Subcutaneous abdominal adipose tissue (tissue), 5 donors: ENCODE results near the gene TP53TG5.

Experiments used
- H3K27ac ChIP-seq: one replicate; pipeline ENCODE4 v1.7.0; 2013; ENCODE audit warnings: low read depth, mild to moderate bottlenecking, inconsistent platforms, low read length, moderate library complexity
- H3K27me3 ChIP-seq, 5 donors: one replicate each; pipeline ENCODE4 v1.7.0; 2013; ENCODE audit warnings: low read length in 5 of 5, inconsistent platforms in 1 of 5; ENCODE audit not compliant: control insufficient read depth in 5 of 5, insufficient read depth in 4 of 5
- H3K36me3 ChIP-seq, 5 donors: one replicate each; pipeline ENCODE4 v1.7.0; 2013; ENCODE audit warnings: low read length in 5 of 5; ENCODE audit not compliant: control insufficient read depth in 5 of 5, insufficient read depth in 5 of 5
- H3K4me1 ChIP-seq, 5 donors: one replicate each; pipeline ENCODE4 v1.7.0; 2013; ENCODE audit warnings: low read length in 5 of 5, mild to moderate bottlenecking in 3 of 5, moderate library complexity in 1 of 5; ENCODE audit not compliant: control insufficient read depth in 5 of 5, insufficient read depth in 5 of 5
- H3K4me3 ChIP-seq, 5 donors: one replicate each; pipeline ENCODE4 v1.7.0; 2013; ENCODE audit warnings: low read length in 5 of 5, low read depth in 1 of 5
- H3K9ac ChIP-seq, 5 donors: one replicate each; pipeline ENCODE4 v1.7.0; 2013; ENCODE audit warnings: low read length in 5 of 5, mild to moderate bottlenecking in 4 of 5, moderate library complexity in 3 of 5
- H3K9me3 ChIP-seq, 5 donors: one replicate each; pipeline ENCODE4 v1.7.0; 2013; ENCODE audit warnings: low read length in 5 of 5; ENCODE audit not compliant: control insufficient read depth in 5 of 5
- donor health status: healthy.
- donor health status: healthy.
- donor health status: healthy.
- donor health status: healthy.
- donor health status: healthy.

TP53TG5 gene

DNA sequence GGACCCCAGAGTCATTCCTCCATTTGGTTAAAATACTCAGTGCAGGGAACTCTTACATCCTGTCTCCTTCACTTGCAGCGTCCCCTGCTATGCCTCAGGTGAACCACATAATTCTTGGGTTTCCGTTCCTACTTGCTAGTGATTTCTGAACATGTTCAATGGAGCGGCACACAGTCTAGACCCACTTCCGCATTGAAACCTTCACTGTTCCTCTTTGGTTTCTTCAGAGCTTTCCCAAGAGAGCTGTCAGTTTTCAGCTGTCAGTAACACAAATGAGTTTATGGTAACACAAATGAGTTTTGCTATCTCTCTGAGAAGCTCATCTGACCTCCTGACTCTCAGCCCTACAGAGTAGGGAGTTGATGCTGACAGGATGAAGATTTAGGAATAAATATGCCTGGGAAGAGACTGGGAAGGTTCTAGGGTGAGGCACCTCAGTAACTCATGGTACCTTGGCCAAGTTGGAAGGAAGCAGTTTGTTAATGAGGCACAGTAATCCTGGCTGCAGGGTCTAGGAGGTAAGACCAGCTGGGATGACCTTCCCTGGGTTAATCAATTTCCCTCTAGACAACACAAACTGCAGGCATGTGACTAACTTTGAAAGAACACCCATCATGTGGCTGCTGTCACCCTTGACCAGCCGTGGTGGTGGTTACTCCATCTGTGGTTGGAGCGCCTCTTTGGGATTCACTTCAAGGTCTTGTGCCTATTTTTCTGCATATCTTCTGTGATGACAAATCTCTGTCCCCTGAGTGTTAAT, 9.7 kb downstream of the TP53TG5 start:
- H3K27ac ChIP-seq: no peak overlapping the region
- H3K9ac ChIP-seq: no peak overlapping the region
- peaks cover 5 to 30% (median 24%) of the 10 kb centered on the region in 5 donors for H3K4me1 ChIP-seq
- peaks cover 8 to 38% (median 26%) of the 10 kb centered on the region in 5 donors for H3K36me3 ChIP-seq
- no peak overlapping the region for H3K4me3 ChIP-seq
- no peaks in the 10 kb centered on the region for H3K27me3 ChIP-seq
- H3K9me3 ChIP-seq: no peaks in the 10 kb centered on the region

- no peak overlapping the region for H3K4me3 ChIP-seq
- peaks cover 8 to 38% (median 26%) of the 10 kb centered on the region in 5 donors for H3K36me3 ChIP-seq
- H3K9me3 ChIP-seq: no peaks in the 10 kb centered on the region
- H3K9ac ChIP-seq: no peak overlapping the region
- no peak overlapping the region for H3K27ac ChIP-seq
- H3K27me3 ChIP-seq: no peaks in the 10 kb centered on the region
- H3K4me1 ChIP-seq: peaks cover 2 to 25% (median 21%) of the 10 kb centered on the region in 5 donors
These were observed 11.0 kb downstream of the TP53TG5 start for GRCh38 chr20:45367126-45367525.

GRCh38 chr20:45366631-45367030, 11.5 kb downstream of the TP53TG5 start:
- Histone ChIP-seq H3K4me1 (peaks cover 2 to 25% (median 21%) of the 10 kb centered on the region in 5 donors), H3K36me3 (peaks cover 8 to 38% (median 26%) of the 10 kb centered on the region in 5 donors), H3K27ac (no peak overlapping the region)

DNA sequence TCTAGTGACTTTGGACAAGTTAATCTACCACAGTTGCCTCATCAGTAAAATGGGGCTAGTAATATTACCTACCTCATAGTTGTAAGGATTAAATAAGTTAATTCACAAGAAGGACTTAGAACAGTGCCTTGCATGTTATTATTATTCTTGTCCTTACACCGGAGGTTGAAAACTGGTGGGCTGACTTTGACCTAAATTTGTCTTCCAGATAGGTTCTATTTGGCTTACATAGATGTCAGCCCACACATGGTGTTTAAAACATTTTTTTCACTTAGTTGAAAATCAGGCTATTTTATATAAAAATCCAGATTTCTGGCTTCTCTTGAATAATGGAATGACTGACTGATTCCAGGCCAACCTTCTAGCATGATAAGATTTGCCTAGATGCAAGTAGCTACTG, 11.9 kb downstream of the TP53TG5 start:
- Histone ChIP-seq H3K27ac (no peak overlapping the region), H3K9ac (no peak overlapping the region), H3K4me1 (peaks cover 2 to 25% (median 21%) of the 10 kb centered on the region in 5 donors), H3K36me3 (peaks cover 8 to 38% (median 26%) of the 10 kb centered on the region in 5 donors), H3K9me3 (no peaks in the 10 kb centered on the region), H3K4me3 (no peak overlapping the region), H3K27me3 (no peaks in the 10 kb centered on the region)

More at GRCh38 chr20:45366631-45367030, 11.5 kb downstream of the TP53TG5 start:
- no peaks in the 10 kb centered on the region for H3K27me3 ChIP-seq
- H3K4me3 ChIP-seq: no peak overlapping the region
- H3K9me3 ChIP-seq: no peaks in the 10 kb centered on the region
- no peak overlapping the region for H3K9ac ChIP-seq

GRCh38 chr20:45365444-45365970, 12.6 kb downstream of the TP53TG5 start:
- Histone ChIP-seq H3K36me3 (peaks cover 8 to 38% (median 26%) of the 10 kb centered on the region in 5 donors), H3K9me3 (no peaks in the 10 kb centered on the region), H3K27ac (no peak overlapping the region), H3K27me3 (no peaks in the 10 kb centered on the region), H3K9ac (no peak overlapping the region), H3K4me1 (peaks cover 2 to 25% (median 21%) of the 10 kb centered on the region in 5 donors), H3K4me3 (no peak overlapping the region)

- Histone ChIP-seq H3K4me3 (peak overlapping the region; percentile 62 to 87 (median 81)), H3K9me3 (no peaks in the 10 kb centered on the region), H3K27me3 (no peaks in the 10 kb centered on the region), H3K9ac (peak overlapping the region; percentile 56 to 95 (median 91)), H3K27ac (peak overlapping the region; percentile 95), H3K36me3 (peaks cover 8 to 38% (median 26%) of the 10 kb centered on the region in 5 donors), H3K4me1 (peaks cover 4 to 38% (median 34%) of the 10 kb centered on the region in 5 donors)
These were observed 14.3 kb downstream of the TP53TG5 start for GRCh38 chr20:45363611-45364492.

DNA sequence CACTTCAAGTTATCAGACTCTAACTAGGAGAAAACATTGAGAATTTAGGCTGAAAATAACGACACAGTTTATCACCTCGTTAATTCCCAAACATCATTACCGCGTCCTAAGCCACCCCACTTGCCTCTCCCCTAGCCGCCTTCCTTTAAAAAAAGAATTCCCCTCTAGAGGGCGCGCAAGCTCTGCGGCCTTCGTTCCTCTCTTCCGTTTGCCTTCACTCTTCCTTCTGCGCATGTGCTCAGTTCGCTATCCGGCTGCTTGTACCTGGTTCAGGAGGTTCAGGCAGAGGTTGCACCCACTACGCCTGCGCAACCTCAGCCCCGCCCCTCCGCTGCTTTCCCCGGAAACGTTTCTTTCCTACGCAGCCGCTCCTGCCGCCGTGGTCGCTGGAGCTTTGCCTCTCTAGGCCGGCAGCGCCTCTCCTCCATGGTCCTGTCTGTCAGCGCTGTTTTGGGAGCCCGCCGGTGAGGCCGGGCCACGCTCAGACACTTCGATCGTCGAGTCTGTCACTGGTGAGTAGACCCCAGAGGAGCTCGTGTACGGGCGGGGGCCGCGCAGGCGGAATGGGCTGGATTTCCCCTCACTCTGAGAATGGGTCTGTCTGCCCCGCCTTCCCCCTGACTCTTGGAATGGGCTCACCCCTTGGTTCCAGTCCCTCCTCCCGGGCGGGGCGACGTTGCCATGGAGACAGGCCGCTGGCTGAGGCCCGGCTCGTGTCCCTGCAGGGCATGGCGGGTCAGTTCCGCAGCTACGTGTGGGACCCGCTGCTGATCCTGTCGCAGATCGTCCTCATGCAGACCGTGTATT, 15.1 kb downstream of the TP53TG5 start, which contains the start of gene SYS1:
Gene SYS1, plus strand, starts transcription at position 353 of the 807 bp plus-strand sequence. Its CDS starts 376 bp downstream, at position 729.
- H3K9me3 ChIP-seq: no peaks in the 10 kb centered on the region
- no peaks in the 10 kb centered on the region for H3K27me3 ChIP-seq
- peaks cover 12 to 39% (median 37%) of the 10 kb centered on the region in 5 donors for H3K4me1 ChIP-seq
- peak within 1 kb of the TSS; percentile 60 to 95 (median 91) for H3K9ac ChIP-seq
- peaks cover 6 to 31% (median 26%) of the 10 kb centered on the region in 5 donors for H3K36me3 ChIP-seq
- H3K27ac ChIP-seq: peak within 1 kb of the TSS; percentile 95
- peak within 1 kb of the TSS; percentile 76 to 87 (median 81) for H3K4me3 ChIP-seq

GRCh38 chr20:45361793-45362192, 16.3 kb downstream of the TP53TG5 start:
- Histone ChIP-seq H3K27me3 (no peaks in the 10 kb centered on the region), H3K36me3 (peaks cover 0 to 19% (median 14%) of the 10 kb centered on the region in 5 donors), H3K4me3 (no peak overlapping the region), H3K9ac (no peak overlapping the region), H3K9me3 (no peaks in the 10 kb centered on the region), H3K4me1 (peaks cover 13 to 41% (median 38%) of the 10 kb centered on the region in 5 donors), H3K27ac (no peak overlapping the region)
